SK-N-SH (cell line): ENCODE results near the gene SNX8. TPM values are rescaled to one million over a fixed set of nuclear protein-coding genes. Genes with fewer than 3 reads are reported as not detected.

Experiments
- CTCF ChIA-PET: fragments of 300-600, 350-600 bp; formaldehyde crosslinking; extraction: SDS; loops from one replicate; lab custom pipeline; 2021; lab: Yijun Ruan, JAX
- POLR2A ChIA-PET: fragments of 350-600 bp; sonication (Branson Sonifier 250); formaldehyde crosslinking; extraction: SDS; loops from one replicate; lab custom pipeline; 2020; ENCODE audit warnings: antibody characterized with exemption, inconsistent platforms; lab: Yijun Ruan, JAX
- DNase-seq: peaks from one replicate; pipeline ENCODE4 v3.0.0; 2012
- H2AFZ ChIP-seq: fragments of 200-600 bp; sonication (generic); 2 replicates; pipeline ENCODE4 v1.8.1; 2016; ENCODE audit warnings: antibody characterized with exemption, mild to moderate bottlenecking, low read depth
- H3F3A ChIP-seq: fragments of 200-600 bp; sonication (generic); replicated peaks from 2 replicates; pipeline ENCODE3; 2016; ENCODE audit warnings: antibody characterized with exemption, mild to moderate bottlenecking; ENCODE audit not compliant: insufficient read depth
- H3K27ac ChIP-seq, 2 experiments: fragments of 200-500 bp in 1 of 2; fragments of 200-600 bp in 1 of 2; sonication (Bioruptor generic) in 1 of 2; sonication (generic), shearing (Covaris generic) in 1 of 2; 2 replicates each; pipeline versions ENCODE4 v1.5.1 to v1.6.1; 2014 to 2016; ENCODE audit warnings: low read depth in 2 of 2, inconsistent platforms in 1 of 2, low read length in 1 of 2, mild to moderate bottlenecking in 1 of 2, mixed read lengths in 1 of 2
- H3K27me3 ChIP-seq: fragments of 200-600 bp; sonication (generic), shearing (Covaris generic); 2 replicates; pipeline ENCODE4 v1.6.1; 2016; ENCODE audit warnings: mixed run types; ENCODE audit not compliant: insufficient read depth
- H3K36me3 ChIP-seq, 2 experiments: fragments of 200-500 bp in 1 of 2; fragments of 200-600 bp in 1 of 2; sonication (Bioruptor generic) in 1 of 2; sonication (generic) in 1 of 2; replicated peaks in 1 of 2; 2 replicates each; pipeline versions ENCODE3 to v1.5.1; 2014 to 2016; ENCODE audit warnings: low read length in 1 of 2, mild to moderate bottlenecking in 1 of 2; ENCODE audit not compliant: insufficient read depth in 2 of 2, control insufficient read depth in 1 of 2
- H3K4me1 ChIP-seq, 2 experiments: fragments of 200-500 bp in 1 of 2; fragments of 200-600 bp in 1 of 2; sonication (Bioruptor generic) in 1 of 2; sonication (generic), shearing (Covaris generic) in 1 of 2; 2 replicates each; pipeline versions ENCODE4 v1.5.1 to v1.6.1; 2014 to 2016; ENCODE audit warnings: low read depth in 1 of 2, low read length in 1 of 2, mixed run types in 1 of 2; ENCODE audit not compliant: insufficient read depth in 2 of 2, control insufficient read depth in 1 of 2
- H3K4me2 ChIP-seq: fragments of 200-600 bp; sonication (generic), shearing (Covaris generic); 2 replicates; pipeline ENCODE4 v1.6.1; 2017; ENCODE audit warnings: mixed run types
- H3K4me3 ChIP-seq, 2 experiments: fragments of 200-500 bp in 1 of 2; fragments of 200-600 bp in 1 of 2; sonication (Bioruptor generic) in 1 of 2; sonication (generic), shearing (Covaris generic) in 1 of 2; 2 replicates each; pipeline versions ENCODE4 v1.5.1 to v1.8.1; 2014 to 2016; ENCODE audit warnings: low read depth in 2 of 2, inconsistent platforms in 1 of 2, low read length in 1 of 2, mild to moderate bottlenecking in 1 of 2, mixed read lengths in 1 of 2, moderate library complexity in 1 of 2
- H3K79me2 ChIP-seq: fragments of 200-600 bp; sonication (generic); 2 replicates; pipeline ENCODE4 v1.8.1; 2017; ENCODE audit warnings: mild to moderate bottlenecking; ENCODE audit not compliant: insufficient read depth
- H3K9ac ChIP-seq: fragments of 200-600 bp; sonication (generic); 2 replicates; pipeline ENCODE4 v1.6.1; 2017; ENCODE audit warnings: mixed run types
- H3K9me2 ChIP-seq: fragments of 200-600 bp; sonication (generic); 2 replicates; pipeline ENCODE4 v1.6.1; 2017; ENCODE audit warnings: mixed run types
- H3K9me3 ChIP-seq: fragments of 200-600 bp; sonication (generic); 2 replicates; pipeline ENCODE4 v1.6.1; 2017; ENCODE audit warnings: mixed run types, mild to moderate bottlenecking, moderate library complexity
- H4K20me1 ChIP-seq: fragments of 200-600 bp; sonication (generic); 2 replicates; pipeline ENCODE4 v1.6.1; 2017; ENCODE audit warnings: mild to moderate bottlenecking, mixed run types; ENCODE audit not compliant: insufficient read depth
- EZH2phosphoT487 ChIP-seq: fragments of 200-600 bp; sonication (generic); IDR thresholded peaks from 2 replicates; pipeline ENCODE4 v1.6.1; 2017; ENCODE audit warnings: low read depth, mixed run types, mild to moderate bottlenecking, antibody characterized with exemption, moderate library complexity, borderline replicate concordance
- FOSL2 ChIP-seq: IDR thresholded peaks from 2 replicates; pipeline ENCODE4 v1.4.0; 2012; ENCODE audit warnings: low read depth, mild to moderate bottlenecking, moderate library complexity, borderline replicate concordance
- FOXJ3 ChIP-seq: sonication (generic); formaldehyde crosslinking; IDR thresholded peaks from 2 replicates; pipeline ENCODE4 v1.5.1; 2020; ENCODE audit warnings: mild to moderate bottlenecking, missing genetic modification reagents
- GABPA ChIP-seq: IDR thresholded peaks from 2 replicates; pipeline ENCODE4 v1.4.0; 2012; ENCODE audit warnings: low read depth, mild to moderate bottlenecking
- IRF3 ChIP-seq: fragments of 150-350 bp; IDR thresholded peaks from 2 replicates; pipeline ENCODE4 v1.6.1; 2016; ENCODE audit warnings: mild to moderate bottlenecking, low read depth, low read length
- JUND ChIP-seq: IDR thresholded peaks from 2 replicates; pipeline ENCODE4 v1.4.0; 2012
- NRF1 ChIP-seq: IDR thresholded peaks from 2 replicates; pipeline ENCODE4 v1.6.1; 2012; ENCODE audit warnings: low read depth, mild to moderate bottlenecking, low read length
- POLR2AphosphoS5 ChIP-seq: IDR thresholded peaks from 2 replicates; pipeline ENCODE4 v1.6.1; 2012; ENCODE audit warnings: low read depth, low read length
- RCOR1 ChIP-seq: fragments of 150-350 bp; IDR thresholded peaks from 2 replicates; pipeline ENCODE4 v1.6.1; 2017; ENCODE audit warnings: antibody characterized with exemption, low read length
- REST ChIP-seq: IDR thresholded peaks from 2 replicates; pipeline ENCODE4 v1.6.1; 2012; ENCODE audit warnings: mild to moderate bottlenecking, low read depth, low read length, moderate library complexity
- RFX5 ChIP-seq: IDR thresholded peaks from 2 replicates; pipeline ENCODE4 v1.6.1; 2012; ENCODE audit warnings: mild to moderate bottlenecking, improper control_type of control experiment, low read length
- TAF1 ChIP-seq: IDR thresholded peaks from 2 replicates; pipeline ENCODE4 v1.6.1; 2012; ENCODE audit warnings: low read depth, mild to moderate bottlenecking, low read length, moderate library complexity, borderline replicate concordance
- TCF12 ChIP-seq: IDR thresholded peaks from 2 replicates; pipeline ENCODE4 v1.4.0; 2012
- TEAD4 ChIP-seq: IDR thresholded peaks from 2 replicates; pipeline ENCODE4 v1.4.0; 2012; ENCODE audit warnings: mild to moderate bottlenecking, borderline replicate concordance; ENCODE audit not compliant: insufficient read depth
- USF1 ChIP-seq: IDR thresholded peaks from 2 replicates; pipeline ENCODE4 v1.4.0; 2012; ENCODE audit warnings: low read depth, borderline replicate concordance
- YY1 ChIP-seq: IDR thresholded peaks from 2 replicates; pipeline ENCODE4 v1.4.0; 2012; ENCODE audit warnings: low read depth, mild to moderate bottlenecking
- WGBS: methylation state at CpG from one replicate; pipeline ENCODE4 v1.1.6; 2017; ENCODE audit warnings: low lambda C conversion rate; 5-methylcytosine and 5-hydroxymethylcytosine counted together
- polyA plus RNA-seq, 3 experiments: library from polyadenylated mRNA; depleted of rRNA; stranded (reverse); fragments of >200 nt; gene quantifications; 2 replicates each; pipeline ENCODE4 v1.2.3, GENCODE V29; 2012

Gene SNX8
- polyA plus RNA-seq, 1 of the 3 experiments (the other 2 are of a cell fraction): 20.6 TPM

GRCh38 chr7:2289621-2290020 is 24.6 kb downstream of the SNX8 start:
- no peaks in the 10 kb centered on the region for H3K36me3 ChIP-seq
- DNase-seq: no peak
- CTCF ChIA-PET: no interaction called here
- H3K4me3 ChIP-seq: no peak overlapping the region
- no peaks in the 10 kb centered on the region for H3K4me1 ChIP-seq
- TF ChIP-seq FOSL2: no peak
- no peak for TF ChIP-seq TEAD4
- TF ChIP-seq EZH2phosphoT487: no peak
- TF ChIP-seq TAF1: no peak
- 91% methylated on average over 13 of the region's 13 CpGs for WGBS
- no peaks in the 10 kb centered on the region for H3K27me3 ChIP-seq
- H3K9ac ChIP-seq: no peak overlapping the region
- no peaks in the 10 kb centered on the region for H3F3A ChIP-seq
- no peak overlapping the region for H3K27ac ChIP-seq
- H2AFZ ChIP-seq: no peak overlapping the region
- H3K79me2 ChIP-seq: peaks cover 7% of the 10 kb centered on the region; the same call in 1 of the 2 replicates
- no peaks in the 10 kb centered on the region for H4K20me1 ChIP-seq
- no peak overlapping the region for H3K4me2 ChIP-seq
- no peaks in the 10 kb centered on the region for H3K9me2 ChIP-seq
- no peaks in the 10 kb centered on the region for H3K9me3 ChIP-seq
- POLR2A ChIA-PET: no interaction called here

GRCh38 chr7:2289111-2289586 is 25.1 kb downstream of the SNX8 start:
- no peak for TF ChIP-seq YY1
- TF ChIP-seq FOXJ3 (CRISPR knock-in tag): no peak
- no peak for TF ChIP-seq USF1
- Histone ChIP-seq H3K27me3 (no peaks in the 10 kb centered on the region), H3K9me2 (no peaks in the 10 kb centered on the region), H3K9ac (no peak overlapping the region), H3K79me2 (peaks cover 3% of the 10 kb centered on the region; the same call in 1 of the 2 replicates), H3K4me3 (no peak overlapping the region), H3K4me1 (no peaks in the 10 kb centered on the region), H2AFZ (no peak overlapping the region), H3F3A (no peaks in the 10 kb centered on the region), H3K27ac (no peak overlapping the region), H3K36me3 (no peaks in the 10 kb centered on the region), H4K20me1 (no peaks in the 10 kb centered on the region), H3K9me3 (no peaks in the 10 kb centered on the region), H3K4me2 (no peak overlapping the region)
- ChIA-PET POLR2A (no interaction called here), CTCF (no interaction called here)
- WGBS: 97% methylated on average over 20 of the region's 20 CpGs
- no peak for DNase-seq

- H3K9ac ChIP-seq: no peak overlapping the region
- ChIA-PET POLR2A (no interaction called here), CTCF (no interaction called here)
- no peaks in the 10 kb centered on the region for H3K4me1 ChIP-seq
- H3K4me2 ChIP-seq: no peak overlapping the region
- no peak for DNase-seq
- H3K36me3 ChIP-seq: no peaks in the 10 kb centered on the region
- no peaks in the 10 kb centered on the region for H3F3A ChIP-seq
- 0 out of 2 replicates have a peak, but pooled peaks cover 2% of the 10 kb centered on the region for H4K20me1 ChIP-seq
- no peak overlapping the region for H3K27ac ChIP-seq
- 91% methylated on average over 8 of the region's 8 CpGs for WGBS
- H3K79me2 ChIP-seq: peaks cover 9% of the 10 kb centered on the region; the same call in 1 of the 2 replicates
- no peaks in the 10 kb centered on the region for H3K9me3 ChIP-seq
- TF ChIP-seq RFX5 (no peak), REST (no peak), RCOR1 (no peak), FOXJ3 (CRISPR knock-in tag) (no peak), FOSL2 (no peak), GABPA (no peak), POLR2AphosphoS5 (no peak), IRF3 (no peak), NRF1 (no peak), TAF1 (no peak), EZH2phosphoT487 (no peak), TCF12 (no peak), JUND (no peak)
- H2AFZ ChIP-seq: no peak overlapping the region
- no peaks in the 10 kb centered on the region for H3K27me3 ChIP-seq
- no peak overlapping the region for H3K4me3 ChIP-seq
- no peaks in the 10 kb centered on the region for H3K9me2 ChIP-seq
These were observed 25.7 kb downstream of the SNX8 start for GRCh38 chr7:2288503-2288902.
